Neutrophil (primary cell): Measurements from ENCODE around the gene PDZRN4.
"Not testable (repeated sequence)": the region's sequence is repeated elsewhere in the genome, so short reads cannot be mapped to it uniquely, and the experiment has no call there.

Experiments
- H3K27ac ChIP-seq: fragments of 200-600 bp; sonication (generic); 2 replicates; pipeline ENCODE4 v1.5.1; 2016; ENCODE audit warnings: mild to moderate bottlenecking, moderate library complexity
- H3K27me3 ChIP-seq: fragments of 200-600 bp; sonication (generic); 2 replicates; pipeline ENCODE4 v1.6.0; 2016; ENCODE audit warnings: mild to moderate bottlenecking
- H3K36me3 ChIP-seq: fragments of 200-600 bp; sonication (generic); 2 replicates; pipeline ENCODE4 v1.5.1; 2017
- H3K4me1 ChIP-seq, 2 experiments: fragments of 200-600 bp in 1 of 2; sonication (generic) in 1 of 2; 1 replicate in 1 of 2; 2 replicates in 1 of 2; pipeline versions ENCODE4 v1.5.1 to v1.6.1; 2013 to 2016; ENCODE audit warnings: low read depth in 1 of 2, low read length in 1 of 2, mild to moderate bottlenecking in 1 of 2, moderate library complexity in 1 of 2; ENCODE audit not compliant: control insufficient read depth in 1 of 2, insufficient read depth in 1 of 2
- H3K4me3 ChIP-seq, 2 experiments: fragments of 200-600 bp in 1 of 2; sonication (generic) in 1 of 2; 1 replicate in 1 of 2; 2 replicates in 1 of 2; pipeline ENCODE4 v1.5.1; 2013 to 2016; ENCODE audit warnings: low read depth in 1 of 2, low read length in 1 of 2, mild to moderate bottlenecking in 1 of 2, moderate library complexity in 1 of 2
- H3K9me3 ChIP-seq: fragments of 200-600 bp; sonication (generic); 2 replicates; pipeline ENCODE4 v1.5.1; 2016
- TF ChIP-seq, protein P1 (sequence below): fragments of 200-600 bp; sonication (generic); IDR thresholded peaks from 2 replicates; pipeline ENCODE4 v1.5.1; 2016; ENCODE audit warnings: antibody characterized with exemption

The PDZRN4 gene

DNA sequence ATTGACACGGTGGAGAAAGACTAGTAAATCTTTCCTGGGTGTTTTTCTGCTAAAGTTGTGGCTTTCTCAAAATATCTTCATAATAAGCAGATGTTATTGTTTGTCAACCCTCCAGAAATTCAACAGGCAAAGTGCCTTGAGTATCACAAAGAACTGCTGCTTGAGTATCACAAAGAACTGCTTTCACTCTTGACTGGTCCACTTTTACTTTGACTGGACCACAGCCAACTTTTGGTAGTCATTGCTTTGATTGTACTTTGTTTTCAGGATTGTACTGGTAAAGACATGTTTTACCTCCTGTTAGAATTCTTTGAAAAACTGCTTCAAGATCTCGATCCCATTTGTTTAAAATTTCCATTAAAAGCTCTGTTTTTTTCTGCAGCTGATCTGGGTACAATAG lies 62.6 kb downstream of the PDZRN4 start:
- H3K4me1 ChIP-seq = no peaks in the 10 kb centered on the region
- H3K27me3 ChIP-seq = no peaks in the 10 kb centered on the region
- H3K27ac ChIP-seq = no peak overlapping the region
- TF ChIP-seq, protein P1, sequence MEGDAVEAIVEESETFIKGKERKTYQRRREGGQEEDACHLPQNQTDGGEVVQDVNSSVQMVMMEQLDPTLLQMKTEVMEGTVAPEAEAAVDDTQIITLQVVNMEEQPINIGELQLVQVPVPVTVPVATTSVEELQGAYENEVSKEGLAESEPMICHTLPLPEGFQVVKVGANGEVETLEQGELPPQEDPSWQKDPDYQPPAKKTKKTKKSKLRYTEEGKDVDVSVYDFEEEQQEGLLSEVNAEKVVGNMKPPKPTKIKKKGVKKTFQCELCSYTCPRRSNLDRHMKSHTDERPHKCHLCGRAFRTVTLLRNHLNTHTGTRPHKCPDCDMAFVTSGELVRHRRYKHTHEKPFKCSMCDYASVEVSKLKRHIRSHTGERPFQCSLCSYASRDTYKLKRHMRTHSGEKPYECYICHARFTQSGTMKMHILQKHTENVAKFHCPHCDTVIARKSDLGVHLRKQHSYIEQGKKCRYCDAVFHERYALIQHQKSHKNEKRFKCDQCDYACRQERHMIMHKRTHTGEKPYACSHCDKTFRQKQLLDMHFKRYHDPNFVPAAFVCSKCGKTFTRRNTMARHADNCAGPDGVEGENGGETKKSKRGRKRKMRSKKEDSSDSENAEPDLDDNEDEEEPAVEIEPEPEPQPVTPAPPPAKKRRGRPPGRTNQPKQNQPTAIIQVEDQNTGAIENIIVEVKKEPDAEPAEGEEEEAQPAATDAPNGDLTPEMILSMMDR = no peak
- H3K4me3 ChIP-seq = no peak overlapping the region
- no peaks in the 10 kb centered on the region for H3K36me3 ChIP-seq
- no peaks in the 10 kb centered on the region for H3K9me3 ChIP-seq

DNA sequence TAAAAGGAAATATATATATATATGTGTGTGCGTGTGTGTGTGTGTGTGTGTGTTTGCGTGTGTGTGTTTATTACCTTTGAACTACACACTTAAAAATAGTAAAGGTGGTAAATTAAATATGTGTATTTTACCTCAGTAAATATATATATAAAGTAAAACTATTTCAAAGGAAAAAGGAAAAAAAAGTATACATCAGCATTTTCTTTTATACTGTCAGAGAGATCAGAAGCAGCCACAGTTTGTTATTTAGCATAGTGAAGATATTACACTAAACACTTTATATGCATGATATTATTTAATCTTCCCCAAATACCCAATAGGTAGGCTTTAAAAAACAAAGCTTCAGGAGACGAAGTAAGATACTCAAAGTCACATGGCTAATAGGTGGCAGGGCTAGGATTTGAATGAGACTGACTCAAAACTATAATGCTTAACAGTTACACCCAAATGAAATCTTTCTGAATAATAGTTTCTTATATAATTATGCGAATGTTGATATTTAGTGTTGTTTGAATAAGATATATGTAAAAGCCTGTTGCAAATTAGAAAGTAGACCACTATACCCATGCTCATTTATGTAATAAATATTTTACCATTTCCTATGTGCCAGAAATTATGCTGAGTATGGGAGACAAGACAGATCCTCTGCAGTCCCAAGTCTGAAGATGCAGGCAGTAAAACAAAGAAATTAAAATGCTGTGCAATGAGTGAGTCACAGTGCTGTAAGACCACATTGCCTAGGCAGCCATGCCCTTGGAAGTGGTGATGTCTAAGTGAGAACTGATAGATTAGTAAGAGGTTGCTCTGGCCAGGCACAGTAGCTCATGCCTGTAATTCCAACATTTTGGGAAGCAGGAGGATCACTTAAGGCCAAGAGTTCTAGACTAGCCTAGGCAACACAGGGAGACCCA lies 66.1 kb downstream of the PDZRN4 start:
- no peaks in the 10 kb centered on the region for H3K36me3 ChIP-seq
- H3K4me3 ChIP-seq = no peak overlapping the region
- no peak overlapping the region for H3K27ac ChIP-seq
- TF ChIP-seq, protein P1 = no peak
- no peaks in the 10 kb centered on the region for H3K27me3 ChIP-seq
- H3K4me1 ChIP-seq = no peaks in the 10 kb centered on the region
- H3K9me3 ChIP-seq = no peaks in the 10 kb centered on the region

DNA sequence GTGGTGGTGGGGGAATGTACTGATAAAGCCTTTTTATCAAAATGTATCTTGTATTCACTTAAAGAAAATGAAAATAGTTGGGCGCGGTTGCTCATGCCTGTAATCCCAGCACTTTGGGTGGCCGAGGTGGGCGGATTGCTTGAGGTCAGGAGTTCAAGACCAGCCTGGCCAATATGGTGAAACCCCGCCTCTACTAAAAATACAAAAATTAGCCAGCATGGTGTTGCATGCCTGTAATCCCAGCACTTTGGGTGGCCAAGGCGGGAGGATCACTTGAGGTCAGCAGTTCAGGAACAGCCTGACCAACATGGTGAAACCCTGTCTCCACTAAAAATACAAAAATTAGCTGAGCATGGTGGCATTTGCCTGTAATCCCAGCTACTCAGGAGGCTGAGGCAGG lies 75.1 kb downstream of the PDZRN4 start:
- not testable (repeated sequence) for H3K27ac ChIP-seq, H3K4me3 ChIP-seq, H3K27me3 ChIP-seq, H3K36me3 ChIP-seq, H3K9me3 ChIP-seq, H3K4me1 ChIP-seq

DNA sequence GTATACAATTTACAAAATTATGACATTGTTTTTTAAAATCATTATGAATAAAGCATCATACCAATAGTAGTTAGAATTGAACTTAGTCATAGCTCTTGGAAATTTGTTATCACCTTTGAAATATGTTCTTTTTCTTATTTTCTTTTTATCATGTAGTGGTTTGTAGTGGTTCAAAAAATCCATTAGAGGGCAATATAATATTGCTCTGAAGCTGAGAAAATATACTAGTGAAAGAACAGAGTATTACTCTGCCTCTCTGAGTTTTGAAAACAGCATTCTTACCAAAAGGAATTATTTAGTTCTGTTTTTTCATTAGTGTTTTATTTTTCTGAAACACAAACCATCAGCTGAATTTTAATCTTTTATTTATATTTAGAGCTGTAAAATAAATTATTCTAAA lies 76.2 kb downstream of the PDZRN4 start:
- Histone ChIP-seq H3K27ac (no peak overlapping the region), H3K36me3 (no peaks in the 10 kb centered on the region), H3K27me3 (no peaks in the 10 kb centered on the region), H3K4me1 (no peaks in the 10 kb centered on the region), H3K9me3 (no peaks in the 10 kb centered on the region), H3K4me3 (no peak overlapping the region)
- TF ChIP-seq, protein P1 = no peak

DNA sequence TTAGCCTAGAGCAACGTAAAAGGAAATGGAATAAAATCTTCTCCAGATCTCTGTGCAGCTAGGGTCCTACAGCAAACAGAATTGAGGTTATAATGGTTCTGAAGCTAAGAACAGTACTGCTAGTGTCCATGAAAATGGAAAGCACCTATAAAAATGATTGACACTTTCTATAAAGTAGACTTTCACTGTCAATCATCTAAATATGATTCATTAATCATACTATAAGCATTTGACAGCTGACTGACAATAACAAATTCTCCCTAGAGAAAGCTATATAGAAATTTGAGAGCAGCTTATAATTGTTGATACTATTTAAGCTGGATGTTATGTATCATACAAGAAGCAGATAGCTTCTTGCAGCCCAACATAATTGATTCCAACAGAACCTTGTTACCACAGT lies 80.9 kb downstream of the PDZRN4 start:
- H3K4me3 ChIP-seq = no peak overlapping the region
- H3K9me3 ChIP-seq = no peaks in the 10 kb centered on the region
- H3K4me1 ChIP-seq = no peaks in the 10 kb centered on the region
- TF ChIP-seq, protein P1 = no peak
- H3K36me3 ChIP-seq = no peaks in the 10 kb centered on the region
- H3K27me3 ChIP-seq = no peaks in the 10 kb centered on the region
- no peak overlapping the region for H3K27ac ChIP-seq

DNA sequence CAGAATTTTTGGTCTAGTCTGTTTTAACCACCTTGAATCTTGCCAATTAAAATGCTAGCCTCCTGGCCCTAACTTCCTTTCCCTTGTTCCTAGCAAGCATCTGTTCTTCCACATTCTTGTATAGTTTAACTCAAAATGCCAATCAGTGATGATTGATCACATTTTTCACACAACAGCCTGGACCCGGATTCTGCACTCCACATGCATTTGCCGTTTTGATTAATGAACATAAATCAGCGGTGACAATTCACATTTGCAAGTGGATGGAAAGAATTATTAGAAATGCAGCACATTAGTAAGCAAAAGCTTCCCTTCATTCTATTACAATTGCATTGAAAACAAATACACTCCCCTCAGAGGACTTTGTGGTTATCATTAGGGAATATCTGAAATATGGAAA lies 83.4 kb downstream of the PDZRN4 start:
- no peaks in the 10 kb centered on the region for H3K9me3 ChIP-seq
- no peak overlapping the region for H3K27ac ChIP-seq
- H3K36me3 ChIP-seq = no peaks in the 10 kb centered on the region
- TF ChIP-seq, protein P1 = no peak
- no peaks in the 10 kb centered on the region for H3K27me3 ChIP-seq
- H3K4me1 ChIP-seq = no peaks in the 10 kb centered on the region
- no peak overlapping the region for H3K4me3 ChIP-seq
